ENCODE measurements around the gene MINDY1.

DNA sequence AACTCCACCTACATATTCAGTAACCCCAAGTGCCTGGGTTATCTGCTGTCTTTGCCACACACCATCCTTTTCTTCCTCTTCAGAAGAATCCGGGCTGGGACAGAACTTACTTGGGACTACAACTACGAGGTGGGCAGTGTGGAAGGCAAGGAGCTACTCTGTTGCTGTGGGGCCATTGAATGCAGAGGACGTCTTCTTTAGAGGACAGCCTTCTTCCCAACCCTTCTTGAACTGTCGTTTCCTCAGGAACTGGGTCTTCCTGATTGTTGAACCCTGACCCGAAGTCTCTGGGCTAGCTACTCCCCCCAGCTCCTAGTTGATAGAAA lies 42.6 kb downstream of the MINDY1 start:
- TF ChIP-seq, protein P1, sequence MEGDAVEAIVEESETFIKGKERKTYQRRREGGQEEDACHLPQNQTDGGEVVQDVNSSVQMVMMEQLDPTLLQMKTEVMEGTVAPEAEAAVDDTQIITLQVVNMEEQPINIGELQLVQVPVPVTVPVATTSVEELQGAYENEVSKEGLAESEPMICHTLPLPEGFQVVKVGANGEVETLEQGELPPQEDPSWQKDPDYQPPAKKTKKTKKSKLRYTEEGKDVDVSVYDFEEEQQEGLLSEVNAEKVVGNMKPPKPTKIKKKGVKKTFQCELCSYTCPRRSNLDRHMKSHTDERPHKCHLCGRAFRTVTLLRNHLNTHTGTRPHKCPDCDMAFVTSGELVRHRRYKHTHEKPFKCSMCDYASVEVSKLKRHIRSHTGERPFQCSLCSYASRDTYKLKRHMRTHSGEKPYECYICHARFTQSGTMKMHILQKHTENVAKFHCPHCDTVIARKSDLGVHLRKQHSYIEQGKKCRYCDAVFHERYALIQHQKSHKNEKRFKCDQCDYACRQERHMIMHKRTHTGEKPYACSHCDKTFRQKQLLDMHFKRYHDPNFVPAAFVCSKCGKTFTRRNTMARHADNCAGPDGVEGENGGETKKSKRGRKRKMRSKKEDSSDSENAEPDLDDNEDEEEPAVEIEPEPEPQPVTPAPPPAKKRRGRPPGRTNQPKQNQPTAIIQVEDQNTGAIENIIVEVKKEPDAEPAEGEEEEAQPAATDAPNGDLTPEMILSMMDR (conservative IDR thresholded peaks at IDR 0.05 in 1 of 2, IDR thresholded peaks at IDR 0.05 in 1 of 2; ENCODE audit: extremely low read depth in 1 of 2, insufficient read depth in 1 of 2, low read depth in 1 of 2, low read length in 2 of 2): no peak
- no peak for TF ChIP-seq EZH2 (IDR thresholded peaks at IDR 0.05; ENCODE audit: borderline replicate concordance, low read length)
